HEK293 (cell line): Measurements from ENCODE around the gene HIGD1A.

Experiments
- CTCF ChIA-PET: fragments of 350-600 bp; formaldehyde crosslinking; extraction: SDS; loops from one replicate; lab custom pipeline; 2021; ENCODE audit warnings: antibody characterized with exemption; lab: Yijun Ruan, JAX
- POLR2A ChIA-PET: fragments of 300-600 bp; formaldehyde crosslinking; extraction: SDS; loops from one replicate; lab custom pipeline; 2020; ENCODE audit warnings: antibody characterized with exemption, inconsistent platforms; lab: Yijun Ruan, JAX
- H3K27ac ChIP-seq: fragments of 200-500 bp; sonication (Bioruptor generic); 2 replicates; pipeline ENCODE4 v1.5.1; 2014; ENCODE audit warnings: low read depth, low read length, control low read depth, inconsistent platforms; ENCODE audit errors: extremely low read depth
- H3K36me3 ChIP-seq, 2 experiments: fragments of 200-500 bp in 1 of 2; sonication (Bioruptor generic) in 1 of 2; 1 replicate in 1 of 2; 2 replicates in 1 of 2; pipeline ENCODE4 v1.5.1; 2014 to 2017; ENCODE audit warnings: inconsistent platforms in 2 of 2, low read length in 2 of 2; ENCODE audit not compliant: control insufficient read depth in 2 of 2, insufficient read depth in 1 of 2
- H3K4me1 ChIP-seq: fragments of 200-500 bp; sonication (Bioruptor generic); 2 replicates; pipeline ENCODE4 v1.5.1; 2014; ENCODE audit warnings: mild to moderate bottlenecking, low read length, inconsistent platforms; ENCODE audit not compliant: control insufficient read depth, insufficient read depth
- H3K4me3 ChIP-seq: 2 replicates; pipeline ENCODE4 v1.5.1; 2011; ENCODE audit warnings: low read depth, mild to moderate bottlenecking, control low read depth, low read length, moderate library complexity
- H3K9me3 ChIP-seq: fragments of 200-500 bp; sonication (Bioruptor generic); 2 replicates; pipeline ENCODE4 v1.5.1; 2014; ENCODE audit warnings: low read depth, low read length, inconsistent platforms; ENCODE audit not compliant: control insufficient read depth, insufficient read depth
- HIC1 ChIP-seq: fragments of 450-650 bp; formaldehyde crosslinking; IDR thresholded peaks from 2 replicates; pipeline ENCODE4 v1.5.1; 2016; ENCODE audit warnings: missing biosample characterization, missing genetic modification characterization
- KLF9 ChIP-seq: fragments of 450-650 bp; formaldehyde crosslinking; IDR thresholded peaks from 2 replicates; pipeline ENCODE4 v1.5.1; 2016; ENCODE audit warnings: missing biosample characterization, missing genetic modification characterization, low read depth
- REST ChIP-seq: fragments of 450-650 bp; formaldehyde crosslinking; IDR thresholded peaks from 2 replicates; pipeline ENCODE4 v1.5.1; 2016; ENCODE audit warnings: missing biosample characterization, missing genetic modification characterization
- ZNF18 ChIP-seq: fragments of 450-650 bp; formaldehyde crosslinking; IDR thresholded peaks from 2 replicates; pipeline ENCODE4 v1.5.1; 2016; ENCODE audit warnings: missing biosample characterization, missing genetic modification characterization
- ZNF202 ChIP-seq: fragments of 450-650 bp; formaldehyde crosslinking; IDR thresholded peaks from 2 replicates; pipeline ENCODE4 v1.5.1; 2016; ENCODE audit warnings: missing biosample characterization, missing genetic modification characterization, borderline replicate concordance
- ZNF26 ChIP-seq: fragments of 450-650 bp; formaldehyde crosslinking; IDR thresholded peaks from 2 replicates; pipeline ENCODE4 v1.5.1; 2016; ENCODE audit warnings: missing biosample characterization, missing genetic modification characterization
- ZNF266 ChIP-seq: fragments of 450-650 bp; formaldehyde crosslinking; IDR thresholded peaks from 2 replicates; pipeline ENCODE4 v1.5.1; 2016; ENCODE audit warnings: missing biosample characterization, missing genetic modification characterization, low read depth
- ZNF335 ChIP-seq: fragments of 450-650 bp; formaldehyde crosslinking; conservative IDR thresholded peaks from 2 replicates; pipeline ENCODE4 v1.5.1; 2016; ENCODE audit warnings: missing biosample characterization, missing genetic modification characterization
- ZNF514 ChIP-seq: fragments of 450-650 bp; formaldehyde crosslinking; IDR thresholded peaks from 2 replicates; pipeline ENCODE4 v1.5.1; 2016; ENCODE audit warnings: missing biosample characterization, missing genetic modification characterization
- ZNF560 ChIP-seq: fragments of 450-650 bp; formaldehyde crosslinking; IDR thresholded peaks from 2 replicates; pipeline ENCODE4 v1.5.1; 2017; ENCODE audit warnings: missing biosample characterization, missing genetic modification characterization, borderline replicate concordance
- ZNF623 ChIP-seq: fragments of 450-650 bp; formaldehyde crosslinking; IDR thresholded peaks from 2 replicates; pipeline ENCODE4 v1.5.1; 2016; ENCODE audit warnings: missing biosample characterization, missing genetic modification characterization
- ZNF777 ChIP-seq: fragments of 450-650 bp; formaldehyde crosslinking; IDR thresholded peaks from 2 replicates; pipeline ENCODE4 v1.5.1; 2017; ENCODE audit warnings: missing biosample characterization, missing genetic modification characterization, borderline replicate concordance
- ZNF785 ChIP-seq: fragments of 450-650 bp; formaldehyde crosslinking; IDR thresholded peaks from 2 replicates; pipeline ENCODE4 v1.5.1; 2016; ENCODE audit warnings: missing biosample characterization, missing genetic modification characterization
- ZNF830 ChIP-seq: fragments of 450-650 bp; IDR thresholded peaks from 2 replicates; pipeline ENCODE4 v1.5.0; 2018; ENCODE audit warnings: missing biosample characterization, missing genetic modification characterization, low read depth, mild to moderate bottlenecking, moderate library complexity

Gene HIGD1A

GRCh38 chr3:42827023-42827422, 22.7 kb upstream of the HIGD1A start:
- Histone ChIP-seq H3K4me1 (peaks cover 5% of the 10 kb centered on the region; the same call in 1 of the 2 replicates), H3K9me3 (no peaks in the 10 kb centered on the region), H3K4me3 (no peak overlapping the region), H3K36me3 (no peaks in the 10 kb centered on the region), H3K27ac (no peak overlapping the region)
- POLR2A ChIA-PET, result no interaction called here
- TF ChIP-seq ZNF777 (no peak), HIC1 (tag by site-specific recombination) (no peak), KLF9 (no peak), ZNF785 (tag by site-specific recombination) (no peak), ZNF26 (tag by site-specific recombination) (no peak), ZNF202 (tag by site-specific recombination) (no peak), ZNF560 (tag by site-specific recombination) (no peak)
- CTCF ChIA-PET, result no interaction called here

- H3K9me3 ChIP-seq, result no peaks in the 10 kb centered on the region
- H3K27ac ChIP-seq, result no peak overlapping the region
- ChIA-PET CTCF (no interaction called here), POLR2A (interaction anchor here (1.0 kb wide), 1 partner anchor 22 kb away, joined by 4 read pairs; the partner anchor contains the start of gene HIGD1A)
- no peaks in the 10 kb centered on the region for H3K36me3 ChIP-seq
- peaks cover 5% of the 10 kb centered on the region; the same call in 1 of the 2 replicates for H3K4me1 ChIP-seq
- H3K4me3 ChIP-seq, result no peak overlapping the region
- TF ChIP-seq ZNF335 (tag by site-specific recombination) (no peak), ZNF18 (no peak), ZNF266 (tag by site-specific recombination) (no peak), REST (tag by site-specific recombination) (no peak), ZNF514 (tag by site-specific recombination) (no peak), ZNF830 (tag by site-specific recombination) (no peak), ZNF623 (tag by site-specific recombination) (no peak)
- TF ChIP-seq, all 188 proteins: peak for 0
Observed at GRCh38 chr3:42826141-42826540, 21.9 kb upstream of the HIGD1A start.
